Measurements from ENCODE around the gene PATE2. TPM values are rescaled to one million over a fixed set of nuclear protein-coding genes. Genes with fewer than 3 reads are reported as not detected.

The PATE2 gene
- total RNA-seq = not detected
- not detected for polyA plus RNA-seq

GRCh38 chr11:125778728-125779127, at the start of gene PATE2:
Gene PATE2 (minus strand): TSS chr11:125778828. CDS start chr11:125778773, 55 bp downstream.
- peaks cover 0 to 9% (median 0%) of the 10 kb centered on the region in 7 donors for H3K9me3 Mint-ChIP-seq
- peaks cover 4% of the 10 kb centered on the region for H3K27me3 Mint-ChIP-seq
- H3K4me1 ChIP-seq (ENCODE audit: control insufficient read depth, insufficient read depth, low read length, poor library complexity, severe bottlenecking) = no peaks in the 10 kb centered on the region
- H3K36me3 Mint-ChIP-seq = no peaks in the 10 kb centered on the region
- ATAC-seq (ENCODE audit: low read depth in 2 of 2) (no peak), DNase-seq (no peak)
- no peak within 1 kb of the TSS for H3K4me3 Mint-ChIP-seq
- no peak within 1 kb of the TSS for H3K27ac Mint-ChIP-seq
- no peaks in the 10 kb centered on the region for H3K9me3 ChIP-seq (ENCODE audit: control insufficient read depth in 2 of 2, low read length in 2 of 2)
- no peak within 1 kb of the TSS for H3K27ac ChIP-seq (ENCODE audit: insufficient read depth, low read length, poor library complexity, severe bottlenecking)
- no peaks in the 10 kb centered on the region for H3K36me3 ChIP-seq (ENCODE audit: control insufficient read depth, insufficient read depth, low read length)
- peaks cover 1% of the 10 kb centered on the region for H3K27me3 ChIP-seq (ENCODE audit: control insufficient read depth, insufficient read depth, low read length)
- H3K4me1 Mint-ChIP-seq = no peaks in the 10 kb centered on the region
- no peak within 1 kb of the TSS for H3K4me3 ChIP-seq (ENCODE audit: low read depth, low read length)

GRCh38 chr11:125807909-125808308, 29.3 kb upstream of the PATE2 start:
- Histone ChIP-seq H3K9me3 (ENCODE audit: control insufficient read depth in 2 of 2, low read length in 2 of 2) (peaks cover 2 to 5% of the 10 kb centered on the region in 2 experiments), H3K4me3 (ENCODE audit: low read depth, low read length) (no peak overlapping the region), H3K4me1 (ENCODE audit: control insufficient read depth, insufficient read depth, low read length, poor library complexity, severe bottlenecking) (no peaks in the 10 kb centered on the region), H3K27ac (ENCODE audit: insufficient read depth, low read length, poor library complexity, severe bottlenecking) (no peak overlapping the region), H3K36me3 (ENCODE audit: control insufficient read depth, insufficient read depth, low read length) (no peaks in the 10 kb centered on the region), H3K27me3 (ENCODE audit: control insufficient read depth, insufficient read depth, low read length) (no peaks in the 10 kb centered on the region)
- peaks cover 0 to 18% (median 3%) of the 10 kb centered on the region in 7 donors for H3K9me3 Mint-ChIP-seq
- no peak overlapping the region for H3K4me3 Mint-ChIP-seq
- ATAC-seq (ENCODE audit: low read depth in 2 of 2) (no peak), DNase-seq (no peak)
- H3K27me3 Mint-ChIP-seq = peaks cover 5% of the 10 kb centered on the region
- no peak overlapping the region for H3K27ac Mint-ChIP-seq
- no peaks in the 10 kb centered on the region for H3K36me3 Mint-ChIP-seq
- no peaks in the 10 kb centered on the region for H3K4me1 Mint-ChIP-seq

- Histone ChIP-seq H3K4me3 (ENCODE audit: low read depth, low read length) (no peak overlapping the region), H3K9me3 (ENCODE audit: control insufficient read depth in 2 of 2, low read length in 2 of 2) (peaks cover 16 to 22% of the 10 kb centered on the region in 2 experiments), H3K27ac (ENCODE audit: insufficient read depth, low read length, poor library complexity, severe bottlenecking) (no peak overlapping the region), H3K4me1 (ENCODE audit: control insufficient read depth, insufficient read depth, low read length, poor library complexity, severe bottlenecking) (no peaks in the 10 kb centered on the region), H3K36me3 (ENCODE audit: control insufficient read depth, insufficient read depth, low read length) (no peaks in the 10 kb centered on the region), H3K27me3 (ENCODE audit: control insufficient read depth, insufficient read depth, low read length) (no peaks in the 10 kb centered on the region)
- Mint-ChIP-seq H3K27ac (no peak overlapping the region), H3K4me3 (no peak overlapping the region), H3K27me3 (peaks cover 5% of the 10 kb centered on the region), H3K4me1 (no peaks in the 10 kb centered on the region), H3K36me3 (no peaks in the 10 kb centered on the region), H3K9me3 (peaks cover 2 to 37% (median 16%) of the 10 kb centered on the region in 7 donors)
- DNase-seq = no peak
- ATAC-seq (ENCODE audit: low read depth in 2 of 2) = no peak
Measured at GRCh38 chr11:125802387-125802786, 23.8 kb upstream of the PATE2 start.

- H3K27me3 ChIP-seq (ENCODE audit: control insufficient read depth, insufficient read depth, low read length) = no peaks in the 10 kb centered on the region
- DNase-seq = no peak
- Mint-ChIP-seq H3K9me3 (peaks cover 2 to 59% (median 22%) of the 10 kb centered on the region in 7 donors), H3K36me3 (no peaks in the 10 kb centered on the region), H3K27me3 (no peaks in the 10 kb centered on the region), H3K4me3 (no peak overlapping the region), H3K27ac (no peak overlapping the region), H3K4me1 (no peaks in the 10 kb centered on the region)
- H3K4me1 ChIP-seq (ENCODE audit: control insufficient read depth, insufficient read depth, low read length, poor library complexity, severe bottlenecking) = no peaks in the 10 kb centered on the region
- H3K36me3 ChIP-seq (ENCODE audit: control insufficient read depth, insufficient read depth, low read length) = no peaks in the 10 kb centered on the region
- H3K27ac ChIP-seq (ENCODE audit: insufficient read depth, low read length, poor library complexity, severe bottlenecking) = no peak overlapping the region
- no peak overlapping the region for H3K4me3 ChIP-seq (ENCODE audit: low read depth, low read length)
- no peak for ATAC-seq (ENCODE audit: low read depth in 2 of 2)
- peaks cover 16 to 32% of the 10 kb centered on the region in 2 experiments for H3K9me3 ChIP-seq (ENCODE audit: control insufficient read depth in 2 of 2, low read length in 2 of 2)
Measured at GRCh38 chr11:125799808-125800207, 21.2 kb upstream of the PATE2 start.

DNA sequence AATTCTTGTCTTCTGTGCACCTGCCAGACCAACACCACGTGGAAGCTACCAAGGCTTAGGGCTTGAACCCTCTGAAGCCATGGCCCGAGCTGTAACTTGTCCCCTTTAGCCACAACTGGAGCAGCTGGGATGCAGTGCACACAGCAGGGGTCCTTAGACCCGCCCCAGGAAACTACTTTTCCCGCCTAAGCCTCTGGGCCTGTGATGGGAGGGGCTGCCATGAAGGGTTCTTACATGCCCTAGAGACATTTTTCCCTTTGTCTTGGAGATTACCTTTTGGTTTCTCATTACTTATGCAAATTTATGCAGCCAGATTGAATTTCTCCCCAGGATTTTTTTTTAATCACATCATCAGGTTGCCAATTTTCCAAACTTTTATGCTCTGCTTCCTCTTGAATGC, 19.0 kb upstream of the PATE2 start:
- Histone ChIP-seq H3K27me3 (ENCODE audit: control insufficient read depth, insufficient read depth, low read length) (no peaks in the 10 kb centered on the region), H3K27ac (ENCODE audit: insufficient read depth, low read length, poor library complexity, severe bottlenecking) (no peak overlapping the region), H3K9me3 (ENCODE audit: control insufficient read depth in 2 of 2, low read length in 2 of 2) (peaks cover 14 to 24% of the 10 kb centered on the region in 2 experiments), H3K4me3 (ENCODE audit: low read depth, low read length) (no peak overlapping the region), H3K4me1 (ENCODE audit: control insufficient read depth, insufficient read depth, low read length, poor library complexity, severe bottlenecking) (no peaks in the 10 kb centered on the region), H3K36me3 (ENCODE audit: control insufficient read depth, insufficient read depth, low read length) (no peaks in the 10 kb centered on the region)
- no peak for DNase-seq
- H3K27me3 Mint-ChIP-seq = no peaks in the 10 kb centered on the region
- no peaks in the 10 kb centered on the region for H3K4me1 Mint-ChIP-seq
- no peak for ATAC-seq (ENCODE audit: low read depth in 2 of 2)
- no peak overlapping the region for H3K27ac Mint-ChIP-seq
- no peaks in the 10 kb centered on the region for H3K36me3 Mint-ChIP-seq
- H3K4me3 Mint-ChIP-seq = no peak overlapping the region
- peaks cover 3 to 58% (median 23%) of the 10 kb centered on the region in 7 donors for H3K9me3 Mint-ChIP-seq

- no peak overlapping the region for H3K4me3 Mint-ChIP-seq
- DNase-seq (no peak), ATAC-seq (ENCODE audit: low read depth in 2 of 2) (no peak)
- H3K27me3 ChIP-seq (ENCODE audit: control insufficient read depth, insufficient read depth, low read length) = no peaks in the 10 kb centered on the region
- H3K9me3 Mint-ChIP-seq = peaks cover 0 to 16% (median 7%) of the 10 kb centered on the region in 7 donors
- no peak overlapping the region for H3K4me3 ChIP-seq (ENCODE audit: low read depth, low read length)
- peaks cover 4% of the 10 kb centered on the region for H3K27me3 Mint-ChIP-seq
- H3K4me1 ChIP-seq (ENCODE audit: control insufficient read depth, insufficient read depth, low read length, poor library complexity, severe bottlenecking) = no peaks in the 10 kb centered on the region
- H3K9me3 ChIP-seq (ENCODE audit: control insufficient read depth in 2 of 2, low read length in 2 of 2) = no peaks in the 10 kb centered on the region
- H3K27ac Mint-ChIP-seq = no peak overlapping the region
- H3K36me3 ChIP-seq (ENCODE audit: control insufficient read depth, insufficient read depth, low read length) = no peaks in the 10 kb centered on the region
- H3K4me1 Mint-ChIP-seq = no peaks in the 10 kb centered on the region
- H3K27ac ChIP-seq (ENCODE audit: insufficient read depth, low read length, poor library complexity, severe bottlenecking) = no peak overlapping the region
- H3K36me3 Mint-ChIP-seq = no peaks in the 10 kb centered on the region
Measured at GRCh38 chr11:125790825-125791224, 12.2 kb upstream of the PATE2 start.

DNA sequence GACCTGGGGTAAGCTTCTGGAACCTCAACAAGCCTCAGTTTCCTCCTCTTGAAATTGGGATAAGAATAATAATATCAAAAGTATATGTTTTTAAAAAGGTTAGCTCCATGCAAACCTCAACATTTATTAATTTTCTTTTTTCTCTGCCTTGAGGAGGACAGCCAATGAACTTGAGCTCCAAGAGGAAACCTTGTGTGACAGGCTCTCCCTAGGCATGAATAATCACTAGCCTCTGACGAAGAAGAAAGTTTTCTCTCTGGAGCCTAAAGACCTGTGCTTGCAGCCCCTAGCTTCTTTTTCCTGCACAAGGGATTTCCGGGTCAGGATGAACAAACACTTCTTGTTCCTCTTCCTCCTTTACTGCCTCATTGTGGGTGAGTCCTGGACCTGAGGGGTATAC, 9.2 kb upstream of the PATE2 start, which contains the start of gene PATE3:
TSS of gene PATE3 (plus strand) at position 301 of the 400 bp plus-strand sequence. CDS start at position 326, 25 bp downstream.
- peaks cover 4% of the 10 kb centered on the region for H3K27me3 Mint-ChIP-seq

DNA sequence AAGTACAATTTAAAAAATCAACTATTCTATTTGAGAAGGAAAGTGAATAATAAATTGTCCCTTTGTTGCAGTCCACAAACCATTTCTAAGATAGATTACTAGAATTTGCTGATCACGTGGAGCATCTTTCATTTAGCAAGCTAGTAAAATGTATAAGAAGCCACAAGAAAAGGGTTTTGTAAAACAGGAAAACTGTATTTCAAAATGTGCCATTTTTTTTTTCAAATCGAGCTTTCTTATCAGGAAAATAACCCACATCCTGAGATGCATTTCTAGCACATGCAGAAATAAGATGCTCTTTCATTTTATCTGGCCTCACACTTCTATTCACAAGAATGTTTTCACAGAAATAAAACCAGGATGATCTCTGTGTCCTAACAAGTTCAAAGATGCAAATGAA, 6.0 kb upstream of the PATE2 start:
- H3K4me3 ChIP-seq (ENCODE audit: low read depth, low read length) = no peak overlapping the region
- Mint-ChIP-seq H3K27me3 (peaks cover 8% of the 10 kb centered on the region), H3K9me3 (peaks cover 0 to 9% (median 0%) of the 10 kb centered on the region in 7 donors), H3K27ac (no peak overlapping the region), H3K36me3 (no peaks in the 10 kb centered on the region), H3K4me1 (no peaks in the 10 kb centered on the region), H3K4me3 (no peak overlapping the region)
- no peaks in the 10 kb centered on the region for H3K4me1 ChIP-seq (ENCODE audit: control insufficient read depth, insufficient read depth, low read length, poor library complexity, severe bottlenecking)
- H3K27ac ChIP-seq (ENCODE audit: insufficient read depth, low read length, poor library complexity, severe bottlenecking) = no peak overlapping the region
- H3K27me3 ChIP-seq (ENCODE audit: control insufficient read depth, insufficient read depth, low read length) = no peaks in the 10 kb centered on the region
- H3K9me3 ChIP-seq (ENCODE audit: control insufficient read depth in 2 of 2, low read length in 2 of 2) = no peaks in the 10 kb centered on the region
- DNase-seq = no peak
- H3K36me3 ChIP-seq (ENCODE audit: control insufficient read depth, insufficient read depth, low read length) = no peaks in the 10 kb centered on the region
- ATAC-seq (ENCODE audit: low read depth in 2 of 2) = no peak

More for the DNA sequence above, 9.2 kb upstream of the PATE2 start, which contains the start of gene PATE3:
- Mint-ChIP-seq H3K4me3 (peak within 1 kb of the TSS in 1 of 4 donors; percentile 59), H3K9me3 (peaks cover 0 to 2% (median 1%) of the 10 kb centered on the region in 7 donors), H3K27ac (no peak within 1 kb of the TSS), H3K4me1 (no peaks in the 10 kb centered on the region), H3K36me3 (no peaks in the 10 kb centered on the region)
- DNase-seq (no peak), ATAC-seq (ENCODE audit: low read depth in 2 of 2) (no peak)
- no peak within 1 kb of the TSS for H3K4me3 ChIP-seq (ENCODE audit: low read depth, low read length)
- H3K27ac ChIP-seq (ENCODE audit: insufficient read depth, low read length, poor library complexity, severe bottlenecking) = no peak within 1 kb of the TSS
- H3K9me3 ChIP-seq (ENCODE audit: control insufficient read depth in 2 of 2, low read length in 2 of 2) = no peaks in the 10 kb centered on the region
- H3K4me1 ChIP-seq (ENCODE audit: control insufficient read depth, insufficient read depth, low read length, poor library complexity, severe bottlenecking) = no peaks in the 10 kb centered on the region
- no peaks in the 10 kb centered on the region for H3K27me3 ChIP-seq (ENCODE audit: control insufficient read depth, insufficient read depth, low read length)
- no peaks in the 10 kb centered on the region for H3K36me3 ChIP-seq (ENCODE audit: control insufficient read depth, insufficient read depth, low read length)

All from CD4-positive, CD25-positive, alpha-beta regulatory T cell (primary cell).